H9 (cell line): ENCODE measurements around the gene PLCXD1. TPM values are rescaled to one million over a fixed set of nuclear protein-coding genes. Genes with fewer than 3 reads are reported as not detected.

ENCODE experiments used
- DNase-seq: peaks from one replicate; pipeline ENCODE4 v3.0.0-alpha.2; 2017
- H2AFZ ChIP-seq: one replicate; pipeline ENCODE4 v1.6.1; 2013; ENCODE audit warnings: mild to moderate bottlenecking, low read length, control low read depth, moderate library complexity
- H2AK5ac ChIP-seq: 2 replicates; pipeline ENCODE4 v1.6.1; 2013; ENCODE audit warnings: low read length, control low read depth, mixed read lengths; ENCODE audit not compliant: insufficient read length
- H2BK120ac ChIP-seq: one replicate; pipeline ENCODE4 v1.6.1; 2013; ENCODE audit warnings: low read depth, mild to moderate bottlenecking, low read length, control low read depth, inconsistent platforms; ENCODE audit not compliant: poor library complexity, severe bottlenecking
- H2BK12ac ChIP-seq: 2 replicates; pipeline ENCODE4 v1.6.1; 2013; ENCODE audit warnings: low read length, control low read depth, mixed read lengths, low read depth; ENCODE audit not compliant: insufficient read length
- H2BK15ac ChIP-seq: 2 replicates; pipeline ENCODE4 v1.6.1; 2013; ENCODE audit warnings: low read depth, low read length, control low read depth
- H2BK20ac ChIP-seq: one replicate; pipeline ENCODE4 v1.6.1; 2013; ENCODE audit warnings: low read depth, mild to moderate bottlenecking, low read length, control low read depth, inconsistent platforms; ENCODE audit not compliant: poor library complexity, severe bottlenecking
- H2BK5ac ChIP-seq: 2 replicates; pipeline ENCODE4 v1.6.1; 2013; ENCODE audit warnings: low read length, control low read depth, mixed read lengths; ENCODE audit not compliant: insufficient read length
- H3K14ac ChIP-seq: 2 replicates; pipeline ENCODE4 v1.6.1; 2013; ENCODE audit warnings: low read length, control low read depth; ENCODE audit not compliant: insufficient read depth
- H3K18ac ChIP-seq: 2 replicates; pipeline ENCODE4 v1.6.1; 2013; ENCODE audit warnings: low read depth, mild to moderate bottlenecking, mixed read lengths, low read length, control low read depth; ENCODE audit not compliant: insufficient read length
- H3K23ac ChIP-seq: 2 replicates; pipeline ENCODE4 v1.6.1; 2013; ENCODE audit warnings: low read length, control low read depth, mixed read lengths, low read depth; ENCODE audit not compliant: insufficient read length
- H3K23me2 ChIP-seq: 2 replicates; pipeline ENCODE4 v1.6.1; 2013; ENCODE audit warnings: low read depth, mild to moderate bottlenecking, mixed read lengths, low read length, control low read depth; ENCODE audit not compliant: insufficient read length, poor library complexity, severe bottlenecking
- H3K27ac ChIP-seq: 2 replicates; pipeline ENCODE4 v1.5.1; 2013; ENCODE audit warnings: low read length, control low read depth, mixed read lengths, low read depth; ENCODE audit not compliant: insufficient read length
- H3K27me3 ChIP-seq: 2 replicates; pipeline ENCODE4 v1.6.1; 2013; ENCODE audit warnings: low read length, control low read depth, inconsistent platforms; ENCODE audit not compliant: insufficient read depth
- H3K4ac ChIP-seq: 2 replicates; pipeline ENCODE4 v1.6.1; 2013; ENCODE audit warnings: low read depth, mild to moderate bottlenecking, control low read depth, inconsistent platforms, low read length, moderate library complexity
- H3K4me1 ChIP-seq: 2 replicates; pipeline ENCODE4 v1.6.1; 2013; ENCODE audit warnings: low read length, control low read depth, inconsistent platforms; ENCODE audit not compliant: insufficient read depth
- H3K4me2 ChIP-seq: 2 replicates; pipeline ENCODE4 v1.6.1; 2013; ENCODE audit warnings: low read length, control low read depth, mixed read lengths; ENCODE audit not compliant: insufficient read length, insufficient read depth
- H3K56ac ChIP-seq: 2 replicates; pipeline ENCODE4 v1.6.1; 2013; ENCODE audit warnings: low read depth, mild to moderate bottlenecking, mixed read lengths, low read length, control low read depth; ENCODE audit not compliant: insufficient read length
- H3K79me1 ChIP-seq: 2 replicates; pipeline ENCODE4 v1.6.1; 2013; ENCODE audit warnings: low read depth, mild to moderate bottlenecking, moderate library complexity, low read length, control low read depth, inconsistent platforms; ENCODE audit not compliant: insufficient read depth, poor library complexity, severe bottlenecking
- H3K79me2 ChIP-seq: 2 replicates; pipeline ENCODE4 v1.6.1; 2013; ENCODE audit warnings: low read length, control low read depth, inconsistent platforms; ENCODE audit not compliant: insufficient read depth
- H3K9ac ChIP-seq: 2 replicates; pipeline ENCODE4 v1.6.1; 2013; ENCODE audit warnings: low read length, control low read depth, mixed read lengths; ENCODE audit not compliant: insufficient read length; ENCODE audit errors: extremely low read depth
- H3K9me3 ChIP-seq: one replicate; pipeline ENCODE4 v1.6.1; 2013; ENCODE audit warnings: low read depth, low read length, inconsistent platforms; ENCODE audit not compliant: control insufficient read depth
- H3T11ph ChIP-seq: one replicate; pipeline ENCODE4 v1.6.1; 2013; ENCODE audit warnings: mild to moderate bottlenecking, low read length, control low read depth, inconsistent platforms
- H4K20me1 ChIP-seq: one replicate; pipeline ENCODE4 v1.6.1; 2013; ENCODE audit not compliant: control insufficient read depth, insufficient read length, insufficient read depth
- H4K5ac ChIP-seq: 2 replicates; pipeline ENCODE4 v1.6.1; 2013; ENCODE audit warnings: low read depth, mild to moderate bottlenecking, mixed read lengths, low read length, control low read depth; ENCODE audit not compliant: insufficient read length
- H4K8ac ChIP-seq: replicated peaks from 2 replicates; pipeline ENCODE4 v1.6.1; 2013; ENCODE audit warnings: low read length, control low read depth, mixed read lengths, low read depth; ENCODE audit not compliant: insufficient read length
- H4K91ac ChIP-seq: 2 replicates; pipeline ENCODE4 v1.6.1; 2013; ENCODE audit warnings: low read depth, mild to moderate bottlenecking, moderate library complexity, mixed read lengths, low read length, control low read depth; ENCODE audit not compliant: insufficient read length
- H3K27ac Mint-ChIP-seq, 3 experiments: 2 replicates in 2 of 3; 3 replicates in 1 of 3; pipeline ENCODE4 v1.8.0; 2020 to 2021; ENCODE audit warnings: mixed read lengths in 3 of 3, mild to moderate bottlenecking in 1 of 3, moderate library complexity in 1 of 3
- H3K27me3 Mint-ChIP-seq: 2 replicates; pipeline ENCODE4 v1.8.0; 2021; ENCODE audit warnings: low read depth, mild to moderate bottlenecking, moderate library complexity, mixed read lengths
- H3K36me3 Mint-ChIP-seq, 3 experiments: 2 replicates in 2 of 3; 3 replicates in 1 of 3; pipeline ENCODE4 v1.8.0; 2020 to 2021; ENCODE audit warnings: low read depth in 3 of 3, mixed read lengths in 3 of 3; ENCODE audit not compliant: insufficient read depth in 1 of 3
- H3K4me1 Mint-ChIP-seq, 2 experiments: 2 replicates each; pipeline ENCODE4 v1.8.0; 2020; ENCODE audit warnings: mixed read lengths in 2 of 2
- H3K4me3 Mint-ChIP-seq, 2 experiments: 2 replicates in 1 of 2; 3 replicates in 1 of 2; pipeline ENCODE4 v1.8.0; 2020 to 2021; ENCODE audit warnings: mild to moderate bottlenecking in 2 of 2, mixed read lengths in 2 of 2, moderate library complexity in 1 of 2
- H3K9me3 Mint-ChIP-seq, 2 experiments: 2 replicates in 1 of 2; 3 replicates in 1 of 2; pipeline ENCODE4 v1.8.0; 2020; ENCODE audit warnings: mild to moderate bottlenecking in 2 of 2, mixed read lengths in 2 of 2, moderate library complexity in 1 of 2
- WGBS: extraction: QIAGEN DNeasy Blood & Tissue Kit; methylation state at CpG from one replicate; pipeline ENCODE4 v1.1.7; 2013; ENCODE audit warnings: missing lambda C conversion rate, low lambda C conversion rate, mixed read lengths; ENCODE audit not compliant: insufficient read length; ENCODE audit errors: extremely low coverage; 5-methylcytosine and 5-hydroxymethylcytosine counted together
- total RNA-seq: library from RNA; stranded (reverse); gene quantifications from 2 replicates; pipeline ENCODE4 v1.2.1, GENCODE V29; 2021
- TF ChIP-seq, protein P1 (sequence below): fragments of 200-600 bp; sonication (generic); conservative IDR thresholded peaks from 3 replicates; pipeline ENCODE4 v1.8.0; 2021; ENCODE audit warnings: antibody characterized with exemption, mild to moderate bottlenecking

Gene PLCXD1
- total RNA-seq, 1 experiment from 2014 or later = 96.5 TPM

DNA sequence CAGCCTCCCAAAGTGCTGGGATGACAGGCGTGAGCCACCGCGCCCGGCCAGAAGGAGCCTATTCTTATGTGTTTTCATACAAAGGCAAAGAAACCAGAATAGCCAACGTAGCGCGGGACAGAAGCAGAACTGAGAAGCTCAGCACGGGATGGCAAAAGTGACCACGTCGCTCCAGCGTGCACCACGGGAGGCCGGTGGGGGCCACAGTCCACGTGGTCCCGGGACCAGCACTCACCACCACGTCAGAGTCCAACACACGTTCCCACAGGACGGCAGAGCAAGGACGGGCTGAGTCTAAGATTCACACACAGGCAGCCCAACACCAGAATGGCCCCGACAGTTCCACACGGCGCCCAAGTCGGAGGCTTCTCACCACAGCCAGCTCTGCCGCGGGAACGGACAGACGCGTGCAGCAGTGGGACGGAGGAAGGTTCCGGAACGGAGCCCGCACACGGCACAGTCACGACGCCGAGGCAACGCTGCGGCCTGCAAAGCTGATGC is 56.2 kb downstream of the PLCXD1 start:
- no peak overlapping the region for H3K4me2 ChIP-seq
- Mint-ChIP-seq H3K27me3 (no peaks in the 10 kb centered on the region), H3K9me3 (peaks cover 3% of the 10 kb centered on the region in 2 experiments; a peak in 3 of 5 replicates), H3K4me1 (peaks cover 0 to 2% of the 10 kb centered on the region in 2 experiments; a peak in 1 of 4 replicates), H3K36me3 (peaks cover 32 to 56% (median 46%) of the 10 kb centered on the region in 3 experiments), H3K4me3 (no peak overlapping the region), H3K27ac (peak overlapping the region in 1 of 3 experiments; percentile 76; a peak in 1 of 7 replicates)
- H3K14ac ChIP-seq = no peak overlapping the region; the same call in 1 of the 2 replicates
- no peak overlapping the region for H3K4ac ChIP-seq
- H3K23ac ChIP-seq = no peak overlapping the region
- H2BK20ac ChIP-seq = no peak overlapping the region
- no peak overlapping the region for H3T11ph ChIP-seq
- H2BK12ac ChIP-seq = no peak overlapping the region
- H4K8ac ChIP-seq = no peak overlapping the region
- H3K4me1 ChIP-seq = no peaks in the 10 kb centered on the region
- H2AFZ ChIP-seq = no peak overlapping the region
- no peaks in the 10 kb centered on the region for H3K23me2 ChIP-seq
- H2BK5ac ChIP-seq = no peak overlapping the region
- no peak for DNase-seq
- no peak overlapping the region for H2BK120ac ChIP-seq
- H3K27me3 ChIP-seq = no peaks in the 10 kb centered on the region
- H2BK15ac ChIP-seq = no peak overlapping the region
- H4K5ac ChIP-seq = no peak overlapping the region
- H3K9me3 ChIP-seq = no peaks in the 10 kb centered on the region
- WGBS = no CpG with 5 or more reads among the region's 38 CpGs
- H4K20me1 ChIP-seq = no peaks in the 10 kb centered on the region
- H3K56ac ChIP-seq = no peak overlapping the region
- H2AK5ac ChIP-seq = no peak overlapping the region
- H3K27ac ChIP-seq = no peak overlapping the region
- H3K79me2 ChIP-seq = no peaks in the 10 kb centered on the region
- no peak overlapping the region for H4K91ac ChIP-seq
- no peaks in the 10 kb centered on the region for H3K79me1 ChIP-seq
- no peak overlapping the region for H3K18ac ChIP-seq
- H3K9ac ChIP-seq = no peak overlapping the region
- TF ChIP-seq, protein P1, sequence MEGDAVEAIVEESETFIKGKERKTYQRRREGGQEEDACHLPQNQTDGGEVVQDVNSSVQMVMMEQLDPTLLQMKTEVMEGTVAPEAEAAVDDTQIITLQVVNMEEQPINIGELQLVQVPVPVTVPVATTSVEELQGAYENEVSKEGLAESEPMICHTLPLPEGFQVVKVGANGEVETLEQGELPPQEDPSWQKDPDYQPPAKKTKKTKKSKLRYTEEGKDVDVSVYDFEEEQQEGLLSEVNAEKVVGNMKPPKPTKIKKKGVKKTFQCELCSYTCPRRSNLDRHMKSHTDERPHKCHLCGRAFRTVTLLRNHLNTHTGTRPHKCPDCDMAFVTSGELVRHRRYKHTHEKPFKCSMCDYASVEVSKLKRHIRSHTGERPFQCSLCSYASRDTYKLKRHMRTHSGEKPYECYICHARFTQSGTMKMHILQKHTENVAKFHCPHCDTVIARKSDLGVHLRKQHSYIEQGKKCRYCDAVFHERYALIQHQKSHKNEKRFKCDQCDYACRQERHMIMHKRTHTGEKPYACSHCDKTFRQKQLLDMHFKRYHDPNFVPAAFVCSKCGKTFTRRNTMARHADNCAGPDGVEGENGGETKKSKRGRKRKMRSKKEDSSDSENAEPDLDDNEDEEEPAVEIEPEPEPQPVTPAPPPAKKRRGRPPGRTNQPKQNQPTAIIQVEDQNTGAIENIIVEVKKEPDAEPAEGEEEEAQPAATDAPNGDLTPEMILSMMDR = no peak
